Measurements from ENCODE around the gene PON1. TPM values are rescaled to one million over a fixed set of nuclear protein-coding genes. Genes with fewer than 3 reads are reported as not detected.

Gene PON1
- total and polyA plus RNA-seq, 2 of the 8 experiments (the other 6 are each of a cell fraction or from before 2014, with no cell fraction given): not detected

- TF ChIP-seq, protein P1, sequence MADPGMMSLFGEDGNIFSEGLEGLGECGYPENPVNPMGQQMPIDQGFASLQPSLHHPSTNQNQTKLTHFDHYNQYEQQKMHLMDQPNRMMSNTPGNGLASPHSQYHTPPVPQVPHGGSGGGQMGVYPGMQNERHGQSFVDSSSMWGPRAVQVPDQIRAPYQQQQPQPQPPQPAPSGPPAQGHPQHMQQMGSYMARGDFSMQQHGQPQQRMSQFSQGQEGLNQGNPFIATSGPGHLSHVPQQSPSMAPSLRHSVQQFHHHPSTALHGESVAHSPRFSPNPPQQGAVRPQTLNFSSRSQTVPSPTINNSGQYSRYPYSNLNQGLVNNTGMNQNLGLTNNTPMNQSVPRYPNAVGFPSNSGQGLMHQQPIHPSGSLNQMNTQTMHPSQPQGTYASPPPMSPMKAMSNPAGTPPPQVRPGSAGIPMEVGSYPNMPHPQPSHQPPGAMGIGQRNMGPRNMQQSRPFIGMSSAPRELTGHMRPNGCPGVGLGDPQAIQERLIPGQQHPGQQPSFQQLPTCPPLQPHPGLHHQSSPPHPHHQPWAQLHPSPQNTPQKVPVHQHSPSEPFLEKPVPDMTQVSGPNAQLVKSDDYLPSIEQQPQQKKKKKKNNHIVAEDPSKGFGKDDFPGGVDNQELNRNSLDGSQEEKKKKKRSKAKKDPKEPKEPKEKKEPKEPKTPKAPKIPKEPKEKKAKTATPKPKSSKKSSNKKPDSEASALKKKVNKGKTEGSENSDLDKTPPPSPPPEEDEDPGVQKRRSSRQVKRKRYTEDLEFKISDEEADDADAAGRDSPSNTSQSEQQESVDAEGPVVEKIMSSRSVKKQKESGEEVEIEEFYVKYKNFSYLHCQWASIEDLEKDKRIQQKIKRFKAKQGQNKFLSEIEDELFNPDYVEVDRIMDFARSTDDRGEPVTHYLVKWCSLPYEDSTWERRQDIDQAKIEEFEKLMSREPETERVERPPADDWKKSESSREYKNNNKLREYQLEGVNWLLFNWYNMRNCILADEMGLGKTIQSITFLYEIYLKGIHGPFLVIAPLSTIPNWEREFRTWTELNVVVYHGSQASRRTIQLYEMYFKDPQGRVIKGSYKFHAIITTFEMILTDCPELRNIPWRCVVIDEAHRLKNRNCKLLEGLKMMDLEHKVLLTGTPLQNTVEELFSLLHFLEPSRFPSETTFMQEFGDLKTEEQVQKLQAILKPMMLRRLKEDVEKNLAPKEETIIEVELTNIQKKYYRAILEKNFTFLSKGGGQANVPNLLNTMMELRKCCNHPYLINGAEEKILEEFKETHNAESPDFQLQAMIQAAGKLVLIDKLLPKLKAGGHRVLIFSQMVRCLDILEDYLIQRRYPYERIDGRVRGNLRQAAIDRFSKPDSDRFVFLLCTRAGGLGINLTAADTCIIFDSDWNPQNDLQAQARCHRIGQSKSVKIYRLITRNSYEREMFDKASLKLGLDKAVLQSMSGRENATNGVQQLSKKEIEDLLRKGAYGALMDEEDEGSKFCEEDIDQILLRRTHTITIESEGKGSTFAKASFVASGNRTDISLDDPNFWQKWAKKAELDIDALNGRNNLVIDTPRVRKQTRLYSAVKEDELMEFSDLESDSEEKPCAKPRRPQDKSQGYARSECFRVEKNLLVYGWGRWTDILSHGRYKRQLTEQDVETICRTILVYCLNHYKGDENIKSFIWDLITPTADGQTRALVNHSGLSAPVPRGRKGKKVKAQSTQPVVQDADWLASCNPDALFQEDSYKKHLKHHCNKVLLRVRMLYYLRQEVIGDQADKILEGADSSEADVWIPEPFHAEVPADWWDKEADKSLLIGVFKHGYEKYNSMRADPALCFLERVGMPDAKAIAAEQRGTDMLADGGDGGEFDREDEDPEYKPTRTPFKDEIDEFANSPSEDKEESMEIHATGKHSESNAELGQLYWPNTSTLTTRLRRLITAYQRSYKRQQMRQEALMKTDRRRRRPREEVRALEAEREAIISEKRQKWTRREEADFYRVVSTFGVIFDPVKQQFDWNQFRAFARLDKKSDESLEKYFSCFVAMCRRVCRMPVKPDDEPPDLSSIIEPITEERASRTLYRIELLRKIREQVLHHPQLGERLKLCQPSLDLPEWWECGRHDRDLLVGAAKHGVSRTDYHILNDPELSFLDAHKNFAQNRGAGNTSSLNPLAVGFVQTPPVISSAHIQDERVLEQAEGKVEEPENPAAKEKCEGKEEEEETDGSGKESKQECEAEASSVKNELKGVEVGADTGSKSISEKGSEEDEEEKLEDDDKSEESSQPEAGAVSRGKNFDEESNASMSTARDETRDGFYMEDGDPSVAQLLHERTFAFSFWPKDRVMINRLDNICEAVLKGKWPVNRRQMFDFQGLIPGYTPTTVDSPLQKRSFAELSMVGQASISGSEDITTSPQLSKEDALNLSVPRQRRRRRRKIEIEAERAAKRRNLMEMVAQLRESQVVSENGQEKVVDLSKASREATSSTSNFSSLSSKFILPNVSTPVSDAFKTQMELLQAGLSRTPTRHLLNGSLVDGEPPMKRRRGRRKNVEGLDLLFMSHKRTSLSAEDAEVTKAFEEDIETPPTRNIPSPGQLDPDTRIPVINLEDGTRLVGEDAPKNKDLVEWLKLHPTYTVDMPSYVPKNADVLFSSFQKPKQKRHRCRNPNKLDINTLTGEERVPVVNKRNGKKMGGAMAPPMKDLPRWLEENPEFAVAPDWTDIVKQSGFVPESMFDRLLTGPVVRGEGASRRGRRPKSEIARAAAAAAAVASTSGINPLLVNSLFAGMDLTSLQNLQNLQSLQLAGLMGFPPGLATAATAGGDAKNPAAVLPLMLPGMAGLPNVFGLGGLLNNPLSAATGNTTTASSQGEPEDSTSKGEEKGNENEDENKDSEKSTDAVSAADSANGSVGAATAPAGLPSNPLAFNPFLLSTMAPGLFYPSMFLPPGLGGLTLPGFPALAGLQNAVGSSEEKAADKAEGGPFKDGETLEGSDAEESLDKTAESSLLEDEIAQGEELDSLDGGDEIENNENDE (IDR thresholded peaks at IDR 0.05; ENCODE audit: insufficient replicate concordance, low read length): no peak
- TF ChIP-seq RXRA (IDR thresholded peaks at IDR 0.05; ENCODE audit: insufficient read depth, low read depth, low read length): no peak
- TF ChIP-seq SIX5 (IDR thresholded peaks at IDR 0.05; ENCODE audit: low read depth, low read length): no peak
- TF ChIP-seq TBP (IDR thresholded peaks at IDR 0.05; ENCODE audit: low read depth, low read length): no peak
- TF ChIP-seq TAF7 (optimal IDR thresholded peaks at IDR 0.05; ENCODE audit: borderline replicate concordance, low read depth, low read length): no peak
- TF ChIP-seq KDM1A (IDR thresholded peaks at IDR 0.05; ENCODE audit: borderline replicate concordance, low read length): no peak
- no peak for TF ChIP-seq PHF8 (conservative IDR thresholded peaks at IDR 0.05; ENCODE audit: low read depth, low read length)
- no peak for TF ChIP-seq KDM4A (IDR thresholded peaks at IDR 0.05; ENCODE audit: low read depth, low read length, severe bottlenecking)
- TF ChIP-seq EP300 (IDR thresholded peaks at IDR 0.05; ENCODE audit: borderline replicate concordance in 1 of 2, low read depth in 2 of 2, low read length in 2 of 2): no peak
- TF ChIP-seq KDM5A (IDR thresholded peaks at IDR 0.05; ENCODE audit: low read length): no peak
Measured at GRCh38 chr7:95321720-95322119, 2.6 kb downstream of the PON1 start (continued).

Data from H1 (cell line).